BJ (cell line): ENCODE measurements around the gene NUPR1. TPM values are rescaled to one million over a fixed set of nuclear protein-coding genes. Genes with fewer than 3 reads are reported as not detected.
A peak's percentile ranks its signal among the peaks of the same experiment; 100 is the strongest.

Experiments
- CTCF ChIA-PET: fragments of 350-600 bp; formaldehyde crosslinking; extraction: SDS; loops from one replicate; lab custom pipeline; 2021; ENCODE audit warnings: antibody characterized with exemption, inconsistent platforms; lab: Yijun Ruan, JAX
- POLR2A ChIA-PET: fragments of 300-600 bp; sonication (Branson Sonifier 250); formaldehyde crosslinking; extraction: SDS; loops from one replicate; lab custom pipeline; 2021; ENCODE audit warnings: antibody characterized with exemption; lab: Charles Lee
- DNase-seq: peaks from one replicate; pipeline ENCODE4 v3.0.0-alpha.2; 2011; ENCODE audit warnings: low read depth
- H3K27me3 ChIP-seq: 2 replicates; pipeline ENCODE4 v1.6.0; 2011; ENCODE audit warnings: low read length; ENCODE audit not compliant: control insufficient read depth, insufficient read depth
- H3K36me3 ChIP-seq: 2 replicates; pipeline ENCODE4 v1.5.1; 2011; ENCODE audit warnings: low read length; ENCODE audit not compliant: control insufficient read depth, insufficient read depth
- H3K4me3 ChIP-seq: 2 replicates; pipeline ENCODE4 v1.5.1; 2011; ENCODE audit warnings: low read depth, mild to moderate bottlenecking, control low read depth, low read length
- CTCF ChIP-seq: IDR thresholded peaks from 2 replicates; pipeline ENCODE4 v1.5.1; 2011; ENCODE audit warnings: low read depth, mild to moderate bottlenecking, control low read depth, inconsistent platforms, low read length, moderate library complexity; ENCODE audit not compliant: insufficient read depth
- polyA plus RNA-seq: library from polyadenylated mRNA; depleted of rRNA; stranded (reverse); fragments of >200 nt; gene quantifications from 2 replicates; pipeline ENCODE4 v1.2.3, GENCODE V29; 2011

Gene NUPR1
- polyA plus RNA-seq, 1 experiment: 31.4 TPM

GRCh38 chr16:28554634-28555423 lies 16.1 kb upstream of the NUPR1 start:
- Histone ChIP-seq H3K27me3 (no peaks in the 10 kb centered on the region), H3K4me3 (peak overlapping the region; percentile 83), H3K36me3 (no peaks in the 10 kb centered on the region; the same call in 1 of the 2 replicates)
- CTCF ChIA-PET: interaction anchor here (1.3 kb wide), 1 partner anchor 72 kb away, joined by 4 read pairs; no protein-coding TSS in a partner anchor
- POLR2A ChIA-PET: no interaction called here
- no peak for DNase-seq
- no peak for TF ChIP-seq CTCF

- TF ChIP-seq CTCF: peak; percentile 43
- Histone ChIP-seq H3K36me3 (no peaks in the 10 kb centered on the region; the same call in 1 of the 2 replicates), H3K27me3 (no peaks in the 10 kb centered on the region), H3K4me3 (peak within 1 kb of the TSS; percentile 83)
- DNase-seq: peak; percentile 42
- ChIA-PET CTCF (interaction anchor here (1.1 to 1.3 kb wide), 2 partner anchors 71 to 391 kb away, joined by 3 to 4 read pairs; no protein-coding TSS in a partner anchor), POLR2A (no interaction called here)
Measured at GRCh38 chr16:28553776-28554633, 15.2 kb upstream of the NUPR1 start, which contains the start of gene SGF29. TSS of gene SGF29 (plus strand) at chr16:28553920. CDS start at chr16:28581070, 27,150 bp downstream.

DNA sequence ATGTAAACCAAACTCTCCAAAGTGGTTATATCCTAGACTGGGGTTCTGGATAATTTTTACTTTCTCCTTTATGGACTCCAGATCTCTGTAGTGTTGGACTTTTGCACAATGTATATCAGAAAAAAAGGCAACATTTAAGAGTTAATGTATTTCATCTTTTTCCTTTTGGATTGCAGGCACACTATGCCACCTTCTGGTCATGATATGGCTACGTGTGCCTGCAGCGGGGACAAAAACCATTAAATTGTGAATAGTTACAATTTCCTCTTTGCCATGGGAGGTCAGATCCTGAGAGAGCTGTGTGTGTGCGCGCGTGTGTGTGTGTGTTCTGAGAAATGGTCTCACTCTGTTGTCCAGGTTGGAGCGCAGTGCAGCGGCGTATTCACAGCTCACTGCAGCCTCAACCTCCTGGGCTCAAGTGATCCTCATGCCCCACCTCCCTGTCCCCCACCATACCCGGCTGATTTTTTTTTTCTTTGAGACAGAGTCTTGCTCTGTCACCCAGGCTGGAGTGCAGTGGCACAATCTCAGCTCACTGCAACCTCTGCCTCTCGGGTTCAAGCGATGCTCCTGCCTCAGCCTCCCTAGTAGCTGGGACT lies 10.6 kb upstream of the NUPR1 start:
- peak; percentile 53 for TF ChIP-seq CTCF

DNA sequence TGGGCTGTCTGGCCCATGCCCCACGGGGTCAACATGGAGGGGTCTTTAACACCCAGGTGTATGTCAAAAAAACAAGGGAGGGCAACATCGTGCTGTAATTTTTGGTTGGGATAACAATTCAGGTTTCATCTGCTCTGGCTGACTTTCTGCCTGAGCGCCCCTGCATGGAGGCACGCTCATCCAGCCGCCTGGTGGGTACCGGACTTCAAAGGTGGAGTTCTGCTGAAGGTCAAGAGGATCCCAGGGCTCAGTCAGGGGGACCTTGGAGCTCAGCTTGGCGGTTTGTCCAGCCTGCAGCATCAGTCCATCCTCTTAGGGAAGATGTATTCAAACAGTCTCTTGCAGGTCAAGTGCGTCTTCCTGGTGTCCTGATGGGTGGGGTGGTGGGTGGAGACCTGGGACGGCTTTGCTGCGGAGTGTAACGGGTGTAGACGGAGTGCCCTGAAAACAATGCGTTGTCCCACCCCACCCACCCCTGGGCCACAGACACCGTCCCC lies 9.6 kb upstream of the NUPR1 start:
- Histone ChIP-seq H3K4me3 (no peak overlapping the region), H3K27me3 (0 out of 2 replicates have a peak, but pooled peaks cover 1% of the 10 kb centered on the region), H3K36me3 (no peaks in the 10 kb centered on the region)
- no peak for TF ChIP-seq CTCF
- ChIA-PET POLR2A (no interaction called here), CTCF (no interaction called here)
- no peak for DNase-seq

More for the DNA sequence above, 10.6 kb upstream of the NUPR1 start:
- CTCF ChIA-PET: interaction anchor here (0.8 to 1.9 kb wide), 2 partner anchors 8 to 27 kb away, joined by 3 to 7 read pairs; no protein-coding TSS in a partner anchor
- H3K4me3 ChIP-seq: no peak overlapping the region
- 0 out of 2 replicates have a peak, but pooled peaks cover 1% of the 10 kb centered on the region for H3K27me3 ChIP-seq
- no peaks in the 10 kb centered on the region for H3K36me3 ChIP-seq
- DNase-seq: no peak
- POLR2A ChIA-PET: no interaction called here
